GM23338 (cell line): ENCODE measurements around the gene RNLS.

ENCODE experiments used
- EZH2 ChIP-seq: fragments of 200-600 bp; sonication (generic); IDR thresholded peaks from one replicate; pipeline ENCODE4 v1.8.0; 2017; ENCODE audit warnings: antibody characterized with exemption, mild to moderate bottlenecking, low read depth; ENCODE audit not compliant: unreplicated experiment
- EZH2phosphoT487 ChIP-seq: fragments of 200-600 bp; sonication (generic); IDR thresholded peaks from one replicate; pipeline ENCODE4 v1.8.1; 2018; ENCODE audit warnings: antibody characterized with exemption; ENCODE audit not compliant: unreplicated experiment
- NANOG ChIP-seq: IDR thresholded peaks from 2 replicates; pipeline ENCODE4 v1.6.1; 2016; ENCODE audit warnings: antibody characterized with exemption, borderline replicate concordance
- POLR2AphosphoS5 ChIP-seq: IDR thresholded peaks from 2 replicates; pipeline ENCODE4 v1.6.1; 2016; ENCODE audit warnings: antibody characterized with exemption, low read depth
- TF ChIP-seq, protein P1 (sequence below): IDR thresholded peaks from one replicate; pipeline ENCODE4 v1.6.1; 2018; ENCODE audit warnings: antibody characterized with exemption; ENCODE audit not compliant: unreplicated experiment
- TF ChIP-seq, protein P2 (sequence below), 2 experiments: fragments of 200-600 bp in 1 of 2; sonication (generic) in 1 of 2; conservative IDR thresholded peaks; 2 replicates each; pipeline versions ENCODE4 v1.5.1 to v1.6.1; 2016 to 2017; ENCODE audit warnings: antibody characterized with exemption in 2 of 2, low read depth in 2 of 2, mild to moderate bottlenecking in 2 of 2, moderate library complexity in 1 of 2

DNA sequence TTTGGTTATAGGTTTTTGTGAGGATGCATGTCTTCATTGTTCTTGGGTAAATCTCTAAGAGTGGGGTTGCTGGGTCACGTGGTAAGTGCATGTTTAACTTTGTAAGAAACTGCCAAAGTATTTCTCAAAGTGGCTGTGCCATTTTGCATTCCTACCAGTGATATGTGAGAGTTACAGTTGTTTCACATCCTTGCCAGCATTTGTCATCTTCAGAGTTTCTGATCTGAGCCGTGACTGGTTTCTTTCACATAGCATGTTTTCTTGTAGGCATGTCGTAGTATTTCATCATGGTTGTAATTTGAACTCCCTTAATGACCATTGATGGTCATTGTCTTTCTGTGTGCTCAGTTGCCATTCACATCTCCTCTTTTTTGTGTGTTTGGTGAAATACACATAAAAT, 286.0 kb downstream of the RNLS start:
- TF ChIP-seq, protein P1, sequence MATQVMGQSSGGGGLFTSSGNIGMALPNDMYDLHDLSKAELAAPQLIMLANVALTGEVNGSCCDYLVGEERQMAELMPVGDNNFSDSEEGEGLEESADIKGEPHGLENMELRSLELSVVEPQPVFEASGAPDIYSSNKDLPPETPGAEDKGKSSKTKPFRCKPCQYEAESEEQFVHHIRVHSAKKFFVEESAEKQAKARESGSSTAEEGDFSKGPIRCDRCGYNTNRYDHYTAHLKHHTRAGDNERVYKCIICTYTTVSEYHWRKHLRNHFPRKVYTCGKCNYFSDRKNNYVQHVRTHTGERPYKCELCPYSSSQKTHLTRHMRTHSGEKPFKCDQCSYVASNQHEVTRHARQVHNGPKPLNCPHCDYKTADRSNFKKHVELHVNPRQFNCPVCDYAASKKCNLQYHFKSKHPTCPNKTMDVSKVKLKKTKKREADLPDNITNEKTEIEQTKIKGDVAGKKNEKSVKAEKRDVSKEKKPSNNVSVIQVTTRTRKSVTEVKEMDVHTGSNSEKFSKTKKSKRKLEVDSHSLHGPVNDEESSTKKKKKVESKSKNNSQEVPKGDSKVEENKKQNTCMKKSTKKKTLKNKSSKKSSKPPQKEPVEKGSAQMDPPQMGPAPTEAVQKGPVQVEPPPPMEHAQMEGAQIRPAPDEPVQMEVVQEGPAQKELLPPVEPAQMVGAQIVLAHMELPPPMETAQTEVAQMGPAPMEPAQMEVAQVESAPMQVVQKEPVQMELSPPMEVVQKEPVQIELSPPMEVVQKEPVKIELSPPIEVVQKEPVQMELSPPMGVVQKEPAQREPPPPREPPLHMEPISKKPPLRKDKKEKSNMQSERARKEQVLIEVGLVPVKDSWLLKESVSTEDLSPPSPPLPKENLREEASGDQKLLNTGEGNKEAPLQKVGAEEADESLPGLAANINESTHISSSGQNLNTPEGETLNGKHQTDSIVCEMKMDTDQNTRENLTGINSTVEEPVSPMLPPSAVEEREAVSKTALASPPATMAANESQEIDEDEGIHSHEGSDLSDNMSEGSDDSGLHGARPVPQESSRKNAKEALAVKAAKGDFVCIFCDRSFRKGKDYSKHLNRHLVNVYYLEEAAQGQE: no peak
- TF ChIP-seq, protein P2, sequence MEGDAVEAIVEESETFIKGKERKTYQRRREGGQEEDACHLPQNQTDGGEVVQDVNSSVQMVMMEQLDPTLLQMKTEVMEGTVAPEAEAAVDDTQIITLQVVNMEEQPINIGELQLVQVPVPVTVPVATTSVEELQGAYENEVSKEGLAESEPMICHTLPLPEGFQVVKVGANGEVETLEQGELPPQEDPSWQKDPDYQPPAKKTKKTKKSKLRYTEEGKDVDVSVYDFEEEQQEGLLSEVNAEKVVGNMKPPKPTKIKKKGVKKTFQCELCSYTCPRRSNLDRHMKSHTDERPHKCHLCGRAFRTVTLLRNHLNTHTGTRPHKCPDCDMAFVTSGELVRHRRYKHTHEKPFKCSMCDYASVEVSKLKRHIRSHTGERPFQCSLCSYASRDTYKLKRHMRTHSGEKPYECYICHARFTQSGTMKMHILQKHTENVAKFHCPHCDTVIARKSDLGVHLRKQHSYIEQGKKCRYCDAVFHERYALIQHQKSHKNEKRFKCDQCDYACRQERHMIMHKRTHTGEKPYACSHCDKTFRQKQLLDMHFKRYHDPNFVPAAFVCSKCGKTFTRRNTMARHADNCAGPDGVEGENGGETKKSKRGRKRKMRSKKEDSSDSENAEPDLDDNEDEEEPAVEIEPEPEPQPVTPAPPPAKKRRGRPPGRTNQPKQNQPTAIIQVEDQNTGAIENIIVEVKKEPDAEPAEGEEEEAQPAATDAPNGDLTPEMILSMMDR (conservative IDR thresholded peaks at IDR 0.05; ENCODE audit: low read depth in 2 of 2): no peak
- TF ChIP-seq EZH2 (no peak), EZH2phosphoT487 (no peak), NANOG (no peak), POLR2AphosphoS5 (no peak)
